Endothelial cell of umbilical vein (primary cell): ENCODE data around the gene ZDHHC14. TPM values are rescaled to one million over a fixed set of nuclear protein-coding genes. Genes with fewer than 3 reads are reported as not detected.
"Not testable (repeated sequence)": the region's sequence is repeated elsewhere in the genome, so short reads cannot be mapped to it uniquely, and the experiment has no call there.

Experiments used
- BruUV-seq: library from RNA; stranded (reverse); fragments of 400-500 nt; replicated peaks from 2 replicates; lab custom pipeline; 2021; lab: Mats Ljungman, UMichigan
- CTCF ChIA-PET: fragments of 300-600, 350-600 bp; sonication (Branson Sonifier 250); formaldehyde crosslinking; loops from one replicate; lab custom pipeline; 2021; ENCODE audit warnings: antibody characterized with exemption, inconsistent platforms; lab: Charles Lee
- POLR2A ChIA-PET: fragments of 300-600, 350-600 bp; sonication (Branson Sonifier 250); formaldehyde crosslinking; loops from one replicate; lab custom pipeline; 2021; ENCODE audit warnings: antibody characterized with exemption, inconsistent platforms; lab: Charles Lee
- DNase-seq: peaks from one replicate; pipeline ENCODE4 v3.0.0-alpha.2; 2011; ENCODE audit warnings: low read depth, low spot score
- FAIRE-seq: peaks from 2 replicates; lab custom pipeline; 2011; peaks lifted over from hg19 to GRCh38; lab: Jason Lieb, UNC
- H2AFZ ChIP-seq: 2 replicates; pipeline ENCODE4 v1.6.0; 2012; ENCODE audit warnings: low read depth, low read length, control low read depth, inconsistent platforms
- H3K27ac ChIP-seq: 2 replicates; pipeline ENCODE4 v1.5.1; 2011; ENCODE audit warnings: low read depth, mild to moderate bottlenecking, control low read depth, low read length, moderate library complexity; ENCODE audit not compliant: insufficient read depth
- H3K27me3 ChIP-seq, 2 experiments: 2 replicates each; pipeline versions ENCODE4 v1.6.0 to v1.6.1; 2011; ENCODE audit warnings: low read length in 2 of 2, mixed read lengths in 1 of 2; ENCODE audit not compliant: control insufficient read depth in 2 of 2, insufficient read depth in 2 of 2
- H3K36me3 ChIP-seq, 2 experiments: 2 replicates in 1 of 2; 3 replicates in 1 of 2; pipeline ENCODE4 v1.5.1; 2011; ENCODE audit warnings: low read length in 2 of 2, mild to moderate bottlenecking in 1 of 2, moderate library complexity in 1 of 2; ENCODE audit not compliant: control insufficient read depth in 2 of 2, insufficient read depth in 2 of 2; ENCODE audit errors: extremely low read depth in 1 of 2
- H3K4me1 ChIP-seq: 3 replicates; pipeline ENCODE4 v1.5.1; 2011; ENCODE audit warnings: mild to moderate bottlenecking, low read length; ENCODE audit not compliant: control insufficient read depth, insufficient read depth; ENCODE audit errors: extremely low read depth
- H3K4me2 ChIP-seq: 2 replicates; pipeline ENCODE4 v1.6.1; 2011; ENCODE audit warnings: low read length, control low read depth, mixed read lengths; ENCODE audit not compliant: insufficient read depth
- H3K4me3 ChIP-seq, 3 experiments: fragments of 200-600 bp in 1 of 3; sonication (generic), shearing (Covaris generic) in 1 of 3; replicated peaks in 1 of 3; 2 replicates each; pipeline ENCODE4 v1.5.1; 2011 to 2016; ENCODE audit warnings: control low read depth in 3 of 3, low read length in 3 of 3, mild to moderate bottlenecking in 2 of 3, inconsistent platforms in 1 of 3, low read depth in 1 of 3, moderate library complexity in 1 of 3; ENCODE audit not compliant: insufficient read depth in 1 of 3
- H3K79me2 ChIP-seq: 2 replicates; pipeline ENCODE4 v1.6.0; 2012; ENCODE audit warnings: low read length, inconsistent platforms; ENCODE audit not compliant: control insufficient read depth, insufficient read depth
- H3K9ac ChIP-seq: replicated peaks from 2 replicates; pipeline ENCODE3; 2011; ENCODE audit warnings: low read length, control low read depth; ENCODE audit not compliant: insufficient read depth; ENCODE audit errors: extremely low read depth
- H3K9me1 ChIP-seq: replicated peaks from 3 replicates; pipeline ENCODE4 v1.6.0; 2011; ENCODE audit warnings: mild to moderate bottlenecking, low read length; ENCODE audit not compliant: control insufficient read depth, insufficient read depth; ENCODE audit errors: extremely low read depth
- H3K9me3 ChIP-seq: replicated peaks from 2 replicates; pipeline ENCODE4 v1.5.1; 2012; ENCODE audit warnings: low read length, inconsistent platforms; ENCODE audit not compliant: control insufficient read depth, insufficient read depth
- H4K20me1 ChIP-seq: replicated peaks from 2 replicates; pipeline ENCODE3; 2011; ENCODE audit warnings: mild to moderate bottlenecking, low read length; ENCODE audit not compliant: control insufficient read depth, insufficient read depth; ENCODE audit errors: extremely low read depth
- CTCF ChIP-seq, 2 donors: IDR thresholded peaks; 1 replicate in 1 of 2; 2 replicates in 1 of 2; pipeline ENCODE4 v1.5.1; 2011; ENCODE audit warnings: low read length in 2 of 2, mild to moderate bottlenecking in 2 of 2, moderate library complexity in 2 of 2, control low read depth in 1 of 2, inconsistent platforms in 1 of 2, low read depth in 1 of 2; ENCODE audit not compliant: insufficient read depth in 1 of 2; ENCODE audit errors: extremely low read depth in 1 of 2
- EZH2 ChIP-seq: IDR thresholded peaks from 2 replicates; pipeline ENCODE4 v1.6.1; 2012; ENCODE audit warnings: borderline replicate concordance, low read depth, mild to moderate bottlenecking, moderate library complexity, low read length, inconsistent platforms; ENCODE audit not compliant: severe bottlenecking
- FOS ChIP-seq: IDR thresholded peaks from 2 replicates; pipeline ENCODE4 v1.6.1; 2011; ENCODE audit warnings: mild to moderate bottlenecking, low read length, moderate library complexity, borderline replicate concordance; ENCODE audit not compliant: insufficient read depth
- MAX ChIP-seq: IDR thresholded peaks from 2 replicates; pipeline ENCODE4 v1.6.1; 2011; ENCODE audit not compliant: insufficient read depth, insufficient read length
- POLR2A ChIP-seq: IDR thresholded peaks from 2 replicates; pipeline ENCODE4 v1.6.1; 2012; ENCODE audit warnings: low read depth, mild to moderate bottlenecking, control low read depth, low read length
- dilution Hi-C: fragments of 300-500 bp; cut with MboI; formaldehyde crosslinking; loops from one replicate; pipeline ENCODE4 v1.15.0; 2019; ENCODE audit warnings: low sequenced_read_pairs; ENCODE audit not compliant: extremely low pct_ligation_motif_present
- intact Hi-C: fragments of 100-400 bp; cut with micrococcal nuclease; formaldehyde crosslinking; loops from one replicate; pipeline ENCODE4 v1.10.0; 2022
- polyA plus RNA-seq, 4 experiments: library from polyadenylated mRNA; depleted of rRNA in 3 of 4; stranded (reverse) in 3 of 4; unstranded in 1 of 4; fragments of >200 nt; gene quantifications; 2 replicates each; pipeline versions ENCODE4 v1.2.1 to v1.2.3, GENCODE V29; 2011 to 2012; ENCODE audit warnings: missing spikeins in 1 of 4
- total RNA-seq: library from RNA; stranded (reverse); gene quantifications from 2 replicates; pipeline ENCODE4 v1.2.3, GENCODE V29; 2021

ZDHHC14 gene
- total and polyA plus RNA-seq, 2 donors (not counting 3 experiments of a cell fraction or from before 2014, with no cell fraction given) = 23.0 to 25.6 TPM

DNA sequence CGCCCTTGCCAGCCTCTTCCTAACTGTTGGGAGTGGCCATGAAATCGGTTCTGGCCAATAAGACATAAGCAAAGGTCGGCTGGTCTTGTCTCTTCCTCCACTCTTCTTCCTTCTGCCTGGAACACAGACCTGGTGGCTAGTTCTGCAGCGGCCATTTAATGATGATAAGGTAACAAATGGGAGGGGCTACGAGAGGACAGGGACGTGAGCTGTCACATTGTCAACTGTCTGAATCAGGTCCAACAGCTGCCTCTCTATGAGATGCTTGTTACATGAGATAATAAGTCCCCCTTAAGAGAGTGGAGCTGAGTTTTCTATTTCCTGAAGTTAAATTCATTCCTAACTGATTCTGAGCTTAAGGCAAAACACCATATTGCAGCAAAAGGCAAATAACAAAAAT, 45.2 kb upstream of the ZDHHC14 start:
- DNase-seq (no peak), FAIRE-seq (no peak)
- Histone ChIP-seq H3K9me1 (no peaks in the 10 kb centered on the region), H3K4me1 (no peaks in the 10 kb centered on the region), H2AFZ (no peak overlapping the region), H3K36me3 (no peaks in the 10 kb centered on the region), H3K4me2 (no peak overlapping the region), H4K20me1 (no peaks in the 10 kb centered on the region), H3K9ac (no peak overlapping the region), H3K27me3 (peaks cover 4 to 20% of the 10 kb centered on the region in 2 experiments), H3K79me2 (no peaks in the 10 kb centered on the region), H3K4me3 (no peak overlapping the region), H3K27ac (no peak overlapping the region), H3K9me3 (no peaks in the 10 kb centered on the region)
- intact Hi-C loops = loop anchor here (1.0 to 5.0 kb wide), 2 partner anchors 22 to 331 kb away; no protein-coding TSS in a partner anchor
- dilution Hi-C loops = no loop called here
- BruUV-seq = no TSS peak
- ChIA-PET POLR2A (no interaction called here), CTCF (interaction anchor here (0.9 to 8.2 kb wide), 13 partner anchors 8 to 538 kb away, joined by 3 to 92 read pairs (median 4); partner anchors contain the start of gene TMEM242)
- TF ChIP-seq CTCF (IDR thresholded peaks at IDR 0.05; ENCODE audit: extremely low read depth in 1 of 2, insufficient read depth in 1 of 2, low read depth in 1 of 2, low read length in 2 of 2) (no peak), POLR2A (no peak), FOS (no peak), MAX (no peak), EZH2 (no peak)

DNA sequence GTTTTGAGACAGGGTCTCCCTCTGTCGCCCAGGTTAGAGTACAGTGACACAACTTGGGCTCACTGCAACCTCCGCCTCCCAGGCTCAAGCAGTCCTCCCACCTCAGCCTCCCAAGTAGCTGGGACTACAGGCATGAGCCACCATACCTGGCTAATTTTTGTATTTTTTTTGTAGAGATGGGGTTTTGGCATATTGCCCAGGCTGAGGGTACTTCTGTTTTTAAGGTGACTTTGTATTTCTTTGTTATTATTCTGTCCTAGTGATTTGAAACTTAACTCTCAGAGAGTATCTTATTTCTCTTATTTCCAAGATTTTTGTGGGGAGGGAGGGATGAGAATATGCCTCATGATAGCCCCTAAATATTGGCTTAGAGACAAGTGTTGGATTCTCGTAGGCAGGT, 43.7 kb upstream of the ZDHHC14 start:
- CTCF ChIA-PET = interaction anchor here (0.5 to 8.2 kb wide), 7 partner anchors 12 to 795 kb away, joined by 3 to 92 read pairs (median 4); partner anchors contain the start of gene TMEM242
- H3K4me3 ChIP-seq, dilution Hi-C loops, H3K4me1 ChIP-seq, POLR2A ChIA-PET, H3K9me1 ChIP-seq, H3K36me3 ChIP-seq, H3K79me2 ChIP-seq, H3K9me3 ChIP-seq, DNase-seq, H3K4me2 ChIP-seq, FAIRE-seq, H4K20me1 ChIP-seq, BruUV-seq, H3K27ac ChIP-seq, H2AFZ ChIP-seq, H3K9ac ChIP-seq: not testable (repeated sequence)
- intact Hi-C loops = loop anchor here (5.0 kb wide), 1 partner anchor 330 kb away; no protein-coding TSS in a partner anchor
- H3K27me3 ChIP-seq = peaks cover 4 to 20% of the 10 kb centered on the region in 2 experiments
